HEK293 (cell line): Measurements from ENCODE around the gene TTC9B.
A peak's percentile ranks its signal among the peaks of the same experiment; 100 is the strongest.

Experiments
- CTCF ChIA-PET: fragments of 350-600 bp; formaldehyde crosslinking; extraction: SDS; loops from one replicate; lab custom pipeline; 2021; ENCODE audit warnings: antibody characterized with exemption; lab: Yijun Ruan, JAX
- POLR2A ChIA-PET: fragments of 300-600 bp; formaldehyde crosslinking; extraction: SDS; loops from one replicate; lab custom pipeline; 2020; ENCODE audit warnings: antibody characterized with exemption, inconsistent platforms; lab: Yijun Ruan, JAX
- H3K27ac ChIP-seq: fragments of 200-500 bp; sonication (Bioruptor generic); 2 replicates; pipeline ENCODE4 v1.5.1; 2014; ENCODE audit warnings: low read depth, low read length, control low read depth, inconsistent platforms; ENCODE audit errors: extremely low read depth
- H3K36me3 ChIP-seq, 2 experiments: fragments of 200-500 bp in 1 of 2; sonication (Bioruptor generic) in 1 of 2; 1 replicate in 1 of 2; 2 replicates in 1 of 2; pipeline ENCODE4 v1.5.1; 2014 to 2017; ENCODE audit warnings: inconsistent platforms in 2 of 2, low read length in 2 of 2; ENCODE audit not compliant: control insufficient read depth in 2 of 2, insufficient read depth in 1 of 2
- H3K4me1 ChIP-seq: fragments of 200-500 bp; sonication (Bioruptor generic); 2 replicates; pipeline ENCODE4 v1.5.1; 2014; ENCODE audit warnings: mild to moderate bottlenecking, low read length, inconsistent platforms; ENCODE audit not compliant: control insufficient read depth, insufficient read depth
- H3K4me3 ChIP-seq: 2 replicates; pipeline ENCODE4 v1.5.1; 2011; ENCODE audit warnings: low read depth, mild to moderate bottlenecking, control low read depth, low read length, moderate library complexity
- H3K9me3 ChIP-seq: fragments of 200-500 bp; sonication (Bioruptor generic); 2 replicates; pipeline ENCODE4 v1.5.1; 2014; ENCODE audit warnings: low read depth, low read length, inconsistent platforms; ENCODE audit not compliant: control insufficient read depth, insufficient read depth
- FEZF1 ChIP-seq: fragments of 450-650 bp; formaldehyde crosslinking; IDR thresholded peaks from 2 replicates; pipeline ENCODE4 v1.5.1; 2016; ENCODE audit warnings: missing biosample characterization, missing genetic modification characterization
- GLI4 ChIP-seq: fragments of 450-650 bp; formaldehyde crosslinking; IDR thresholded peaks from 2 replicates; pipeline ENCODE4 v1.5.1; 2016; ENCODE audit warnings: missing biosample characterization, missing genetic modification characterization
- GLIS2 ChIP-seq: fragments of 450-650 bp; formaldehyde crosslinking; IDR thresholded peaks from 2 replicates; pipeline ENCODE4 v1.5.1; 2016; ENCODE audit warnings: missing biosample characterization, missing genetic modification characterization
- IKZF3 ChIP-seq: fragments of 450-650 bp; IDR thresholded peaks from 2 replicates; pipeline ENCODE4 v1.5.0; 2018; ENCODE audit warnings: missing biosample characterization, mild to moderate bottlenecking, missing genetic modification characterization, moderate library complexity
- KLF7 ChIP-seq: fragments of 450-650 bp; formaldehyde crosslinking; IDR thresholded peaks from 2 replicates; pipeline ENCODE4 v1.5.1; 2016; ENCODE audit warnings: missing biosample characterization, missing genetic modification characterization, borderline replicate concordance
- WT1 ChIP-seq: fragments of 450-650 bp; formaldehyde crosslinking; IDR thresholded peaks from 2 replicates; pipeline ENCODE4 v1.5.1; 2016; ENCODE audit warnings: missing biosample characterization, missing genetic modification characterization
- ZBTB20 ChIP-seq: fragments of 450-650 bp; formaldehyde crosslinking; IDR thresholded peaks from 2 replicates; pipeline ENCODE4 v1.5.1; 2016; ENCODE audit warnings: missing biosample characterization, missing genetic modification characterization
- ZEB2 ChIP-seq: fragments of 450-650 bp; formaldehyde crosslinking; IDR thresholded peaks from 2 replicates; pipeline ENCODE4 v1.5.1; 2016; ENCODE audit warnings: missing biosample characterization, missing genetic modification characterization
- ZNF10 ChIP-seq: fragments of 450-650 bp; formaldehyde crosslinking; IDR thresholded peaks from 2 replicates; pipeline ENCODE4 v1.5.1; 2017; ENCODE audit warnings: missing biosample characterization, missing genetic modification characterization
- ZNF138 ChIP-seq: fragments of 450-650 bp; formaldehyde crosslinking; IDR thresholded peaks from 2 replicates; pipeline ENCODE4 v1.5.1; 2016; ENCODE audit warnings: missing biosample characterization, missing genetic modification characterization, borderline replicate concordance
- ZNF140 ChIP-seq: fragments of 450-650 bp; formaldehyde crosslinking; IDR thresholded peaks from 2 replicates; pipeline ENCODE4 v1.5.1; 2016; ENCODE audit warnings: missing biosample characterization, missing genetic modification characterization
- ZNF16 ChIP-seq: fragments of 450-650 bp; formaldehyde crosslinking; IDR thresholded peaks from 2 replicates; pipeline ENCODE4 v1.5.1; 2016; ENCODE audit warnings: low read depth, missing biosample characterization, missing genetic modification characterization
- ZNF175 ChIP-seq: fragments of 450-650 bp; formaldehyde crosslinking; IDR thresholded peaks from 2 replicates; pipeline ENCODE4 v1.5.1; 2016; ENCODE audit warnings: missing biosample characterization, missing genetic modification characterization
- ZNF202 ChIP-seq: fragments of 450-650 bp; formaldehyde crosslinking; IDR thresholded peaks from 2 replicates; pipeline ENCODE4 v1.5.1; 2016; ENCODE audit warnings: missing biosample characterization, missing genetic modification characterization, borderline replicate concordance
- ZNF214 ChIP-seq: fragments of 450-650 bp; formaldehyde crosslinking; IDR thresholded peaks from 2 replicates; pipeline ENCODE4 v1.5.1; 2017; ENCODE audit warnings: missing biosample characterization, mild to moderate bottlenecking, missing genetic modification characterization, borderline replicate concordance
- ZNF23 ChIP-seq: fragments of 450-650 bp; formaldehyde crosslinking; IDR thresholded peaks from 2 replicates; pipeline ENCODE4 v1.5.1; 2016; ENCODE audit warnings: missing biosample characterization, missing genetic modification characterization, borderline replicate concordance
- ZNF24 ChIP-seq: fragments of 450-650 bp; formaldehyde crosslinking; IDR thresholded peaks from 2 replicates; pipeline ENCODE4 v1.5.1; 2016; ENCODE audit warnings: missing biosample characterization, missing genetic modification characterization
- ZNF302 ChIP-seq: fragments of 450-650 bp; formaldehyde crosslinking; IDR thresholded peaks from 2 replicates; pipeline ENCODE4 v1.5.1; 2016; ENCODE audit warnings: missing biosample characterization, missing genetic modification characterization, low read depth
- ZNF426 ChIP-seq: fragments of 450-650 bp; formaldehyde crosslinking; IDR thresholded peaks from 2 replicates; pipeline ENCODE4 v1.5.1; 2017; ENCODE audit warnings: missing biosample characterization, missing genetic modification characterization, mild to moderate bottlenecking, inconsistent platforms, moderate library complexity
- ZNF704 ChIP-seq: fragments of 450-650 bp; formaldehyde crosslinking; IDR thresholded peaks from 2 replicates; pipeline ENCODE4 v1.5.1; 2016; ENCODE audit warnings: missing biosample characterization, missing genetic modification characterization
- ZNF747 ChIP-seq: fragments of 450-650 bp; formaldehyde crosslinking; IDR thresholded peaks from 2 replicates; pipeline ENCODE4 v1.5.1; 2016; ENCODE audit warnings: missing biosample characterization, missing genetic modification characterization
- ZSCAN23 ChIP-seq: fragments of 450-650 bp; formaldehyde crosslinking; IDR thresholded peaks from 2 replicates; pipeline ENCODE4 v1.5.1; 2016; ENCODE audit warnings: missing biosample characterization, missing genetic modification characterization
- ZXDB ChIP-seq: fragments of 450-650 bp; formaldehyde crosslinking; IDR thresholded peaks from 2 replicates; pipeline ENCODE4 v1.5.1; 2016; ENCODE audit warnings: missing biosample characterization, missing genetic modification characterization
- TF ChIP-seq, protein P1 (sequence below): fragments of 450-650 bp; formaldehyde crosslinking; IDR thresholded peaks from 2 replicates; pipeline ENCODE4 v1.5.1; 2016; ENCODE audit warnings: missing biosample characterization, missing genetic modification characterization, borderline replicate concordance

Gene TTC9B

GRCh38 chr19:40256512-40256911 is 38.3 kb upstream of the TTC9B start (continued):
- TF ChIP-seq ZEB2 (no peak), ZNF140 (tag by site-specific recombination) (no peak), ZNF747 (tag by site-specific recombination) (no peak), ZNF426 (no peak), ZNF10 (tag by site-specific recombination) (no peak)

GRCh38 chr19:40255619-40256166 is 37.5 kb upstream of the TTC9B start:
- H3K27ac ChIP-seq = 0 out of 2 replicates have a peak overlapping the region, but pooled peaks have one; percentile 31
- H3K9me3 ChIP-seq = no peaks in the 10 kb centered on the region
- CTCF ChIA-PET = no interaction called here
- H3K4me3 ChIP-seq = no peak overlapping the region
- H3K4me1 ChIP-seq = peaks cover 6% of the 10 kb centered on the region; the same call in 1 of the 2 replicates
- TF ChIP-seq ZSCAN23 (tag by site-specific recombination) = no peak
- no peak for TF ChIP-seq WT1 (tag by site-specific recombination)
- peak; percentile 43; the same call in 1 of the 2 replicates for TF ChIP-seq ZNF16 (tag by site-specific recombination)
- TF ChIP-seq, all 188 proteins: peak for 1
- POLR2A ChIA-PET = interaction anchor here (1.4 kb wide), 1 partner anchor 13 kb away, joined by 4 read pairs; no protein-coding TSS in a partner anchor
- H3K36me3 ChIP-seq = peaks cover 63 to 91% of the 10 kb centered on the region in 2 experiments

- H3K4me3 ChIP-seq = no peak overlapping the region
- TF ChIP-seq ZBTB20 (tag by site-specific recombination) (no peak), ZNF138 (tag by site-specific recombination) (no peak), KLF7 (tag by site-specific recombination) (no peak), ZNF202 (tag by site-specific recombination) (no peak), ZNF704 (tag by site-specific recombination) (no peak), ZNF302 (tag by site-specific recombination) (no peak), ZNF24 (tag by site-specific recombination) (no peak), ZNF23 (tag by site-specific recombination) (no peak), ZXDB (tag by site-specific recombination) (no peak), ZNF214 (tag by site-specific recombination) (no peak), ZNF747 (tag by site-specific recombination) (no peak), ZNF175 (no peak), IKZF3 (tag by site-specific recombination) (no peak), GLIS2 (tag by site-specific recombination) (no peak), FEZF1 (tag by site-specific recombination) (no peak), GLI4 (tag by site-specific recombination) (no peak)
- TF ChIP-seq, protein P1, sequence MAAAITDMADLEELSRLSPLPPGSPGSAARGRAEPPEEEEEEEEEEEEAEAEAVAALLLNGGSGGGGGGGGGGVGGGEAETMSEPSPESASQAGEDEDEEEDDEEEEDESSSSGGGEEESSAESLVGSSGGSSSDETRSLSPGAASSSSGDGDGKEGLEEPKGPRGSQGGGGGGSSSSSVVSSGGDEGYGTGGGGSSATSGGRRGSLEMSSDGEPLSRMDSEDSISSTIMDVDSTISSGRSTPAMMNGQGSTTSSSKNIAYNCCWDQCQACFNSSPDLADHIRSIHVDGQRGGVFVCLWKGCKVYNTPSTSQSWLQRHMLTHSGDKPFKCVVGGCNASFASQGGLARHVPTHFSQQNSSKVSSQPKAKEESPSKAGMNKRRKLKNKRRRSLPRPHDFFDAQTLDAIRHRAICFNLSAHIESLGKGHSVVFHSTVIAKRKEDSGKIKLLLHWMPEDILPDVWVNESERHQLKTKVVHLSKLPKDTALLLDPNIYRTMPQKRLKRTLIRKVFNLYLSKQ = no peak
- TF ChIP-seq, all 188 proteins: peak for 0
- peaks cover 71 to 91% of the 10 kb centered on the region in 2 experiments for H3K36me3 ChIP-seq
- ChIA-PET CTCF (interaction anchor here (0.6 to 1.4 kb wide), 2 partner anchors 50 to 364 kb away, joined by 3 to 4 read pairs; no protein-coding TSS in a partner anchor), POLR2A (interaction anchor here (0.6 to 1.4 kb wide), 2 partner anchors 14 to 111 kb away, joined by 4 to 8 read pairs; no protein-coding TSS in a partner anchor)
- peaks cover 6% of the 10 kb centered on the region; the same call in 1 of the 2 replicates for H3K4me1 ChIP-seq
- no peaks in the 10 kb centered on the region for H3K9me3 ChIP-seq
- H3K27ac ChIP-seq = 0 out of 2 replicates have a peak overlapping the region, but pooled peaks have one; percentile 41
These were observed 36.7 kb upstream of the TTC9B start for GRCh38 chr19:40254714-40255418.
